Endothelial cell of hepatic sinusoid (primary cell): ENCODE data around the gene SOX12.
"Not testable (repeated sequence)": the region's sequence is repeated elsewhere in the genome, so short reads cannot be mapped to it uniquely, and the experiment has no call there.

ENCODE experiments used
- in situ Hi-C: cut with HindIII; loops from 2 replicates; pipeline ENCODE4 v1.10.0; 2017; ENCODE audit warnings: low sequenced_read_pairs

SOX12 gene

DNA sequence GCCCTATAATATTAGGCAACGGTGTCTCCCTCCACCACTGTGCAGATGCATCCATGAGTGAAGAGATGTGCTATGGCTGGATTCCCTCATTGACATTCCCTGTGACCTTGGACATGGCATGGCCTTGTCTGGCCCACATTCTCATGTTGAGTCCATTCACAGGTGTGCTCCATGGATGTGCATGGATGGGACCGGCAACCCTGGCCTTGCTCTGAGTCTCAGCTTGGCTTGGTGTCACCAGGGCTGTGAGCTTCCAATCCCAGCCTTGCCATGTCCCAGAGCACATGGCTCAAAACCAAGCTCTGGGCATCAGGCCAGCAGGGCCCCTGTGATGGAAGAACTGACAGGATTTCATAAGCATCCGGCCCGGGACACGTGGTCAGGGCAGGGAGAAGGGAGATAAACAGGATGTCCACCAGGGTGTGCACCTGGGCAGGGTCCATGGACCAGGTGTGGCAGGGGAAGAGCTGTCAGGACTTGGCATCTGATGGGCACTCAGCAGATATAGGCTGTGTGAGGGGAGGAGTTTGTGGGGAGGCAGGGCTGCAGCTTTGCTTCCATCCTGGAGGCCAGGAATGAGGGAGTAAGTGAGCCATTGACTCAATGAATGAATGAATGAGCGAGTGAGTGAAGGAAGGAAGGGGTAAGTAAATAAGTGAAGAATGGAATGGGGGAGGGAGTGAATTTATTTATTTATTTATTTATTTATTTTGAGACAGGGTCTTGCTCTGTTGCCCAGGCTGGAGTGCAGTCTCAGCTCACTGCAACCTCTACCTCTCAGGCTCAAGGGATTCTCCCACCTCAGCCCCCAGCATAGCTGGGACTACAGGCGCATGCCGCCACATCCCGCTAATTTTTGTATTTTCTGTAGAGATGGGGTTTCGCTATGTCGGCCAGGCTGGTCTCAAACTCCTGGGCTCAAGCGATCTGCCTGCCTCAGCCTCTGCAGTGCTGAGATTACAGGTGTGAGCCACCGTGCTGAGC, 37.2 kb downstream of the SOX12 start:
- in situ Hi-C loops, result loop anchor here (5.0 kb wide), 1 partner anchor 40 kb away; no protein-coding TSS in a partner anchor

DNA sequence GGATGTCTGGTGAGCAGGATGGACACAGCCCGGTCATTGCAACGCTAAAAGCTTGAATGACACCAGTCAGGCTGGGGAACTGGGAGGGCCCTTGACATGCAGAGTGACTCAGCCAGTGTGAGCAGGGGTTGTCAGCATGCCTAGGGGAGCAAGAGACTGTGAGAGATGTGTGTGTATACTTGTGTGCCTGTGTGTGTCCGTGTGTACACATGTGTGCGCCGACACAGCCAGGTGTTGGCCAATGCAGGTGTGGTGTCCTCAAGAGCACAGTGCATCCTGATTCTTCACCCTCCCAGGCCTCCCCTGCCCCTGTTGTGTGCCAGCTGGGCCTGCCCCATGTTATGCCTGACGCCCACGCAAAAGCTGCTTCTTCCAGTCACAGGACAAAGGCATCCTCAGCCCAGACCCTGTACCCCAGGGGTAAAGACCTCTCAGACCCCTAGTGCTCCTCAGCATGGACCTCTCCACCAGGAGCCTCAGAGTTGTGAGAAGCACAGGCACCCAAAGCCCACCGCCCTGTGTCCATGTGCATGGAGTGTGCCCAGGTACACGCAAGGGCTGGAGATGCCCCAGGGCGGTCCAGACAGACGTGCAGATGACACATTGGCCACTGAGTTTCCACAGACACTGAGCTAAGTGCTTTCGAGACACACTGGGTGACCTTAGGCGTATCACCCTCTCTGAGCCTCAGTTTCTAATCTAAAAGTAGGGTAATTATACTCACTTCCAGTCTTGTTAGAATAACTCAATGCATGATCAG, 38.1 kb downstream of the SOX12 start:
- in situ Hi-C loops, result loop anchor here (5.0 kb wide), 1 partner anchor 39 kb away; no protein-coding TSS in a partner anchor

DNA sequence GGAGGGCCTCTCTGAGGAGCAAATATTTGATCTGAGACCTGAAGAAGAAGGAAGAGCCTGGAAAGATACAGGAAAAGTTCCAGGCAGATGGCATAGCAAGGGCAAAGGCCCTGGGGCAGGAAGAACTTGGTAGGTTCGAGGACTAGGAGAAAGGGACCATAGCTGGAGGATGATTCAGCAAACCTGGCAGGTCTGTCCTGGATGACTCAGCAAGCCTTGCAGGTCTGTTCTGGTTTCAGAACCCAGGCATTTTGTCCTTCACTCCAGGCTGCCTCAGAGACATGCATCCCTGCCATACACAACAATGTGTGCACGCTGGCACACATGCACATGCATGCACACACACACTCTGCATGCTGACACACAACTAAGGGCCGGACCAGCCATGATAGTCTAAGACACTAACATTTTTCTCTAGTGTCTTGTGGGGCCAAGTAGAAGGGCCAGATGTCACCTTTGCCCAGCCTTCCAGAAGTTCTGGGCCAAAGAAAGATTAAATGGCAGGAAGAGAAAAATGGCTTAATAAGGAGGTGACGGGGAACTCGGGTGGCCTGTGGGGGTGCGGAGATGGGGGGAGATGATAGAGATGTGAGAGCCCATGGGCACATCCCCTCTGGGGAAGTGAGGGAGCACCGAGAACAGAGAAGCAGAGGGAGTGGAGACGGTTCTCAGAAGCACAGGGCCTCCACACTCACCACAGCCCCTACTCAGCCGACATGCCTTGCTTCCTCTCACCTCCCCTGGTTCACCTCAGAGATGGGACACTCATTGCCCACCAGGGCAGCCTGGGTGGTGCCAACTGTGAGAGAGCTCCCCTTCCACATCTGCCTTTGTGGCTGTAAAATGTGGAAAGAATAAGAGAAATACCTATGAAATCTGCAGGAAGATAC, 39.8 kb downstream of the SOX12 start:
- in situ Hi-C loops, result loop anchor here (5.0 kb wide), 1 partner anchor 37 kb away; no protein-coding TSS in a partner anchor

GRCh38 chr20:366041-366718, 40.8 kb downstream of the SOX12 start:
- in situ Hi-C loops, result no loop called here

DNA sequence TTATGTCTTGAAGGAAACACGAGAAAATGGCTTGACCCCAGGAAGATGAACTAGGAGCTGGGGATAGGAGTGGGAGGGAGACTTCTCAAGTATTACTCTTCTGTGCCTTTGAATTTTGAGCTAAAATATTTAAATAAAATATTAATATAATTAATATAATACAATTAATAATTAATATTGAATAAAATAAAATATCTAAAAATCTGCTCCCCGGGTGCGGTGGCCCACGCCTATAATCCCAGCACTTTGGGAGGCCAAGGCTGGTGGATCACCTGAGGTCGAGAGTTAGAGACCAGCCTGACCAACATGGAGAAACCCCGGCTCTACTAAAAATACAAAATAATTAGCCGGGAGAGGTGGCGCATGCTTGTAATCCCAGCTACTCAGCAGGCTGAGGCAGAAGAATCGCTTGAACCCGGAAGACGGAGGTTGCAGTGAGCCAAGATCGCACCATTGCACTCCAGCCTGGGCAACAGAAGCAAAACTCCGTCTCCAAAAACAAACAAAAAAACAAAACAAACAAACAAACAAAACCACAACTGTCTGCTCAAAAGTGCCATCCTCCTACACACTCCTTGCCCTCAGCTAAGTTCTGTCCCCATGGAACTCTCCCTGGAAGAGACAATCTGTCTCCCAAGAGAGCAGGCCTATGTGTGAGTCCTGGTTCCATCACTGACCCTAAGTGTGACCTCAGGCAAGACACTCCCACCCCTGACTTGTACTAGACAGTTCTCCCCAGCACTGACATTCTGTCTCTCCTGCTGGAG, 41.5 kb downstream of the SOX12 start:
- in situ Hi-C loops, result no loop called here

DNA sequence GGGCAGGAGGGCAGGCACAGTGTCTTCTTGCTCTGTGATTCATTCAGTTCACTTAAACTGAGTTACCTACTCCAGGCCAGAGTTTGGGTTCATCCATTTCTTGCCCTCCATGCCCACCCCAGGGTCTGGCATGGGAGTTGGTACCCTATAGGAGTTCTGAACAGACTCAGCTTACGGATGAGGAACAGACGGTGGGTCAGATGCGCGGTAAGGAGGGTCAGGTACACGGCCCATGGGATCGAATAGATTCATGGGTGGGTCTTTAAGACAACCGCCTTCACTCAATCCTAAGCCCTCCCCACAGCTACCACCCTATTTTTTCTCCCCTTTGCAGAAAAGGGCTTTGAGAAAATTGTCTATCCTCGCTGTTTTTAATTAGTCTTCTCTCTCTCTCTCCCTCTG, 42.1 kb downstream of the SOX12 start:
- in situ Hi-C loops, result no loop called here

DNA sequence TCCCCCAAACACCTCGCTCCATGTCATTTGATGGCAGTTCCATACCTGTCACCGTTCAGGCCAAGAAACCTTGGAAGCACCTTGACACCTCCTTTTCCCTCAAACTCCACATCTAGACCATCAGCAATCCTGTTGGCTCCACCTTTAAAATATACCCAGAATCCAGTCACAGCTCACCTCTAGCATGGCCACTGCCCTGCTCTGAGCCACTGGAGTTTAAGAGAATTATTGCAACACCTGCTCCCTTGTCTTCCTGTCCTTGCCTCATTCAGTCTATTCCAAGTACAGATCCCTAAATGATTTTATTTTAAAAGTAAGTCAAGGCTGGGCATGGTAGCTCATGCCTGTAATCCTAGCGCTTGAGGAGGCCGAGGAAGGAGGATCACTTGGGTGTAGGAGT, 43.6 kb downstream of the SOX12 start:
- in situ Hi-C loops, result no loop called here

DNA sequence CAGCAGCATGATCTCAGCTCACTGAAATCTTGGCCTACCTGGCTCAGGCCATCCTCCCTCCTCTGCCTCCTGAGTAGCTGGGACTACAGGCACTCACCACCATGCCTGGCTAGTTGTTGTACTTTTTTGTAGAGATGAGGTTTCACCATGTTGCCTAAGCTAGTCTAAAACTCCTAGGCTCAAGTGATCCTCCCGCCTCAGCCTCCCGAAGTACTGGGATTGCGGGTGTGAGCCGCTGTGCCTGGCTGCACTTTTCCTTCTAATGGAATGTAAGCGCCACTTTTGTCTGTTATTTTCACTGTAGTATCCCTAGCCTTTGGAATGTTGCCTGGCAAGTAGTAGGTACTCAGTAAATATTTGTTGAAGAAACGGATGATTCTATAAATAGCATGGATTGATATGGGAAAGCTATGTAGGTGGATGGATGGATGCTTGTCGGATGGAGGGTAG, 44.8 kb downstream of the SOX12 start:
- in situ Hi-C loops, result no loop called here

- in situ Hi-C loops, result no loop called here
Observed at GRCh38 chr20:370977-371754, 45.8 kb downstream of the SOX12 start.

GRCh38 chr20:371755-372542, 46.6 kb downstream of the SOX12 start:
- in situ Hi-C loops, result no loop called here

- in situ Hi-C loops, result not testable (repeated sequence)
Observed at GRCh38 chr20:372543-373082, 47.3 kb downstream of the SOX12 start.

- in situ Hi-C loops, result no loop called here
Observed at GRCh38 chr20:373171-373890, 48.0 kb downstream of the SOX12 start.

DNA sequence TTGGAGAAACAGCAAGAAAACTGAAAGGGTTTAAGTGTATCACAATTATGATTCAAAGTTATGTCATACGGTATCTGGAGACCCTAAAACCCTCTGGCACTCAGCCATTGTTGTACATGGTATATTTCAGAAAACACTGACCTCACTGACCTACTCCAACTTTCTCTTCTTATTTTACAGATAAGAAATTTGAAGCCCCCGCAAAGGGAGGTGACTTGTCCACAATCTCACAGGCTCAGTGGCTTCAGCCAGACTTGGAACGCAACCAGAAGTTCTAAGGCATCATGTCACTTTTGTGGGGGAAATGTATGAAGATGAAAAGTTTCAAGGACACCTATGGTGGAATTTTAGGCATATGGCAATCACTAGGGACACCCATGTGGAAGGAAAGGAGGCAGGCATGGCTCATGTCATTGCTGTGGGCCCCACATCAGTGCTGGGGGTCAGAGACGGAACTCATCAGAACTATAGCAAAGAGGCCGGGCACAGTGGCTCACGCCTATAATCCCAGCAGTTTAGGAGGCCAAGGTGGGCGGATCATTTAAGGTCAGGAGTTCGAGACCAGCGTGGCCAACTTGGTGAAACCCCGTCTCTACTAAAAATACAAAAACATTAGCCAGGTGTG, 50.0 kb downstream of the SOX12 start:
- in situ Hi-C loops, result no loop called here

GRCh38 chr20:376089-376488, 50.7 kb downstream of the SOX12 start:
- in situ Hi-C loops, result no loop called here

DNA sequence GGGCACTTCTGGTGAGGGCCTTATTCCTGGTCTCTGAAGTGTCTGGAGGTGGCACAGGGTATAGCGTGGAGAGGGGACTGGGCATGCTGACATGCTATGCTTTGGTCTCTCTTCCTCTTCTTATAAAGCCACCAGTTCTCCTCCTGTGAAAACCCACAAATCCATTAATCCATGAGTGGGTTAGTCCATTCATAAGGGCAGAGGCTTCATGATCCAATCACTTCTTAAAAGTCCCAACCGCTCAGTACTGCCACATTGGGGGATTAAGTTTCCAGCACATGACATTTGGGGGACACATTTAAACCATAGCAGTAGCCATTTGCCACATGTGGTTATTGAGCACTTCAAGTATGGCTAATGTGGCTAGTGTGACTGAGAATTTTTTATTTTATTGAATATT, 51.4 kb downstream of the SOX12 start:
- in situ Hi-C loops, result no loop called here

DNA sequence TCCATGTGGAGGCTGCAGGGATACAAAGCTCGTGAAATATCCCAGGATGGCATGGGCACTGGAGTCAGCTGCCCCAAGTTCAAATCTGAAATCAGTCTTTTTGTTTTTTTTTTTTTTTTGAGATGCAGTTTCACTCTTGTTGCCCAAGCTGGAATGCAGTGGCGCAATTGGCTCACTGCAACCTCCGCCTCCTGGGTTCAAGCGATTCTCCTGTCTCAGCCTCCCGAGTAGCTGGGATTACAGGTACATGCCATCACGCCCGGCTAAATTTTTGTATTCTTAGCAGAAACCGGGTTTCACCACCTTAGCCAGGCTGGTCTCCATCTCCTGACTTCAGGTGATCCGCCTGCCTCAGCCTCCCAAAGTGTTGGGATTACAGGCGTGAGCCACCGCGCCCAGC, 52.2 kb downstream of the SOX12 start:
- in situ Hi-C loops, result not testable (repeated sequence)
